Inflammatory macrophage treated with lipopolysaccharide for 4 hours (primary cell): Measurements from ENCODE around the gene ABHD3.
A peak's percentile ranks its signal among the peaks of the same experiment; 100 is the strongest.
"Not testable (repeated sequence)": the region's sequence is repeated elsewhere in the genome, so short reads cannot be mapped to it uniquely, and the experiment has no call there.

Experiments used
- DNase-seq: peaks from one replicate; pipeline ENCODE4 v3.0.0-alpha.2; 2020

The ABHD3 gene, protein sequence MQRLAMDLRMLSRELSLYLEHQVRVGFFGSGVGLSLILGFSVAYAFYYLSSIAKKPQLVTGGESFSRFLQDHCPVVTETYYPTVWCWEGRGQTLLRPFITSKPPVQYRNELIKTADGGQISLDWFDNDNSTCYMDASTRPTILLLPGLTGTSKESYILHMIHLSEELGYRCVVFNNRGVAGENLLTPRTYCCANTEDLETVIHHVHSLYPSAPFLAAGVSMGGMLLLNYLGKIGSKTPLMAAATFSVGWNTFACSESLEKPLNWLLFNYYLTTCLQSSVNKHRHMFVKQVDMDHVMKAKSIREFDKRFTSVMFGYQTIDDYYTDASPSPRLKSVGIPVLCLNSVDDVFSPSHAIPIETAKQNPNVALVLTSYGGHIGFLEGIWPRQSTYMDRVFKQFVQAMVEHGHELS

DNA sequence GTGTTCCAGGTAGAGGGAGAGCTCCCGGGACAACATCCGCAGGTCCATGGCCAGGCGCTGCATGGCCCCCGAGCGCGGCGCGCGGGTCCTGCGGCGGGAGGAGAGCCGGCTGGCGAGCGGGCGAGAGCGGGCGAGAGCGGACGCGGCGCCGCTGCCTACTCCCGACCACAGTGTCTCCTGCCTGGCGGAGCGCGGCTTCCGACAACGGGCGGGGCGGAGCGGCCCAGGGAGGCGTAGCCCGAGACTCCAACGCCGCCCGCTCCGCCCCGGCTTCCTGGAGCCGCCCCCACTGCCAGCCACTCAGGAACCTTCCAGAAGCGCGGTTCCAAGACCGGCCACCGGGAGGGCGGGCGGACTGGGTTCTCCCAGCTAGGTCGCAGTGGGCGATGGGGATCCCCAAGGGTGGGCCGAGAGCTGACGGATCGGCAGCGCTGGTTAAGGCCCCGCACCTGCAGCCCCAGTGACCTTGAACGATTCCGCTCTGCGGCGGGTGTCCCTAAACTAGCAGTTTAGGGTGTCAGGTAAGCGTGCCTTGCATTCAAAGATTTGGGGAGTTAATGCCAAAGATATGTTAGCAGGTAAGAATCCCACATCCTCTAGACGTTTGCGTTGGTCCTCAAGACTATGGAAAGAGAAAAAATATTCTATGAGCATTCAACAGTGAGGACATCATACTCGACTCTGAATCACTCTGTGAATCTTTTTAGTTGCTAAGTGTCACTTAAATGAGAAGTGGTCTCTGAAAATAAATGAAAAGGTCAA lies at the start of gene ABHD3:
ABHD3 (minus strand) TSS at position 172 of the 762 bp plus-strand sequence; CDS start at position 63, 109 bp downstream.
- peak; percentile 93 for DNase-seq

- DNase-seq, result no peak
Observed at GRCh38 chr18:21747764-21748693, 43.5 kb upstream of the ABHD3 start.

DNA sequence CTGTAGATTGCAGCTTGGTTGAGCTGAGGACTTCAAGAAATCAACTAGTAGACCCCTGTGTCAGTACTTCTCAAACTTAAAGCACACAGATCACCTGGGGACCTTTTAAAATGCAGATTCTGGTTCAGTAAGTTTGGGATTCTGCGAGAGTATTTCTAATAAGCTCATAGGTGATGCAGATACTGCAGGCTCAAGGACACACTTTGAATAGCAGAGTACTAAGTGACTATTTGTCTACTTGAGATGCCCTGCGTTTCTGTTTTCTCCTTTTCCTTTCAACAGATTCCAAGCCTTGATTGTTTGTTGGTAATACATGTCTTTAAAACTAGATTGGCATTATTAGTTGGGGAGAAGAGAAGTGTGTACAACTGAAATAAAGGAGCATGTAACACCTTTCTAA lies 42.7 kb upstream of the ABHD3 start:
- no peak for DNase-seq

- no peak for DNase-seq
Observed at GRCh38 chr18:21745231-21745630, 40.7 kb upstream of the ABHD3 start.

DNA sequence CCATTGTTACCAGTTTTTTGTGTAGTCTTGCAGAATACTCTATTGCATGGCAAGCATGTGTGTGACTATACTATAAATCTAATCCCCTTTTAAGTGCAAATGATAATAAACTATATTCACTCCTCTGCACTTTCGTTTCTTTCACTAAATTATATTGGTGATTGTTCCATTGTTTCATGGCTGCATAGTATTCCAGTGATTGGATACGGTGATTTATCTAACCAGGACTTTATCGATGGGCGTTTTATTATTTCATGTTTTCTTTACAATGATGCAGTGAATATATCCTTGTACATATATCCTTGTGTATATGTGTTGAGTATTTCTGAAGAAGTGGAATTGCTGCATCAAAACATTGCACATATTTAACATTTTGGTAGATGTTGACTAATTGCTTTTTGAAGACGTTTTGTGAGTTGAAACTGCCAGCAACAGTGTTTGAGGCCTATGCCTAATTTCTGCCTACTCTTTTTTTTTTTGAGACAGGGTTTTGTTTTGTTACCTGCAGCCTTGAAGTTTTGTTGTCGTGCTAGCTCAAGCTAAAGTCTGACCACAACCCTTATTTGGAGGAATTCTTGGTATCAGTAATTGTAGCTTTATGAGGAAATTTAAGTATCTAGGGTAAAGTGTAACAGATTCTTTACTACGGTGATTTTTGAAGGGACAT lies 38.7 kb upstream of the ABHD3 start:
- no peak for DNase-seq

- DNase-seq, result no peak
Observed at GRCh38 chr18:21742315-21742687, 37.7 kb upstream of the ABHD3 start.

DNA sequence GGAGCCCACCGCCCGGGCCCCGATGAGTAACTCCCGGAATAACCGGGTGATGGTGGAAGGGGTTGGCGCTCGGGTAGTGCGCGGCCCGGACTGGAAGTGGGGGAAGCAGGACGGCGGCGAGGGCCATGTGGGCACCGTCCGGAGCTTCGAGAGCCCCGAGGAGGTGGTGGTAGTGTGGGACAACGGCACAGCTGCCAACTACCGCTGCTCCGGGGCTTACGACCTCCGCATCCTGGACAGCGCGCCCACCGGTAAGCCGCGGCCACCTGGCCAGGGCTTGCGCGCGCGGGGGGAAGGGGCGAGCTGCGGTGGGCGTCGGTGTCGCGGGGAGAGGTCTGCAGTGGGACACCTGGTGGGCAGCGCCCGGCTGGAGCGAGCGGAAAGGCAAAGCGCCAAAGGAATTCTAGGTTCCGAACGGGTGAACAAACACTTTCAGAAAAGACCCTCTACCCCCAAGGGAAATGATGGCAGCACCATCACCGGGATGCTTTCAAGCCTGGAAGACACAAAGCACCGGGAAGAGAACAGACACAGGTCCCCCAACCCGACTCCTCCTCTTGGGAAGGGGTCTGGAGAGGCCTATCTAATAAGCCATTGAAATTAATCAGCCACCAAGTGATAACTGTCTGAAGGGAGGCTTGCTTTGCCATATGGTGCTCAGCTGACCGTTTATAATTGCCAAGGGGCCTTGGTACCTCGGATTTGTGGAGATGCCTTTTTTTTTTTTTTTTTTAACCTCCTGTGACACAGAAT lies 37.2 kb upstream of the ABHD3 start:
- DNase-seq, result peak; percentile 36

GRCh38 chr18:21741312-21741561 lies 36.7 kb upstream of the ABHD3 start:
- no peak for DNase-seq

- peak; percentile 97 for DNase-seq
Observed at GRCh38 chr18:21740538-21741311, 36.2 kb upstream of the ABHD3 start, which contains the start of gene MIB1. Gene MIB1, plus strand, starts transcription at chr18:21740792. Its CDS starts 792 bp downstream, at chr18:21741584.

DNA sequence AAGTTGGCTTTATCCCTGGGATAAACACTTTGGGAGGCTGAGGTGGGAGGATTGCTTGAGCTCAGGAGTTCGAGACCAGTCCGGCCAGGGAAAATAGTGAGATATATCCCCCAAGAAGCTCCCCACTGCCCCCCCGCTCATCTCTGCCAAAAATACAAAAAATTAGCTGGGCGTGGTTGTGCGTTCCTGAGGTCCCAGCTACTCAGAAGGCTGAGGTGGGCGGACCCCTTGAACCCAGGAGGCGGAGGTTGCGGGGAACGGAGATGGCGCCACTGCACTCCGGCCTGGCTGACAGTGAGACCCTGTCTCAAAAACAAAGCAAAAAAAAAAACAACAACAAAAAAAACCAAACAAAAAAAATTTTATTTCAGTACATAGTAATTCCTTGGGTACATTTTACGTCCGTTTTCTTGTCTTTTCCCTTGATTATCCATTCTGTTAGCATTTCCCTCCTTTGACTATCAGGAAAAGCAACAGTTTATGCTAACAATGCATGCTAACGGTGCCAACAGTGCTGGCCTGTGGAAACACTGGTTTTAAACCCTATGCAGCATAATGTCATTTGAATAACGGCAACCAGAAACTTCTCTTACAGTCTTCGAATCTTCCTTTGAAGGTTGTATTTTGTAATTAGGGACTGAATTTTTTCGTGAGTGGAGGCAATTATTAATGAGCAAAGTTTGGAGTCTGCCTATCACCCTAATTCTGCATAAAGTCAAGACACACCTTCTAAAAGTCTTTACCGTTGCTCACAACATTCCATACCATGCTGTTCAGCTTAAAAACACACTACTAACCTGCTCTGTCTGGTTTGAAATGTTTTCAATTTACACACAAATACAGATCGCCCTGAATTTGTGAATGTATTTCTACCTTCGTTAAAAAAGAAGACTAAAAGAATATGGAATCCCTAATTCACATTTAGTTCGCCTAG lies 35.3 kb upstream of the ABHD3 start:
- DNase-seq, result no peak

DNA sequence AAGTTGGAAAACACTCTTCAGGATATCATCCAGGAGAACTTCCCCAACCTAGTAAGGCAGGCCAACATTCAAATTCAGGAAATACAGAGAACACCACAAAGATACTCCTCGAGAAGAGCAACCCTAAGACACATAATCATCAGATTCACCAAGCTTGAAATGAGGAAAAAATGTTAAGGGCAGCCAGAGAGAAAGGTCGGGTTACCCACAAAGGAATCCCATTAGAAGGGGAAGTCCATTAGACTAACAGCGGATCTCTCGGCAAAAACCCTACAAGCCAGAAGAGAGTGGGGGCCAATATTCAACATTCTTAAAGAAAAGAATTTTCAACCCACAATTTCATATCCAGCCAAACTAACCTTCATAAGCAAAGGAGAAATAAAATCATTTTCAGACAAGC lies 32.4 kb upstream of the ABHD3 start:
- not testable (repeated sequence) for DNase-seq

DNA sequence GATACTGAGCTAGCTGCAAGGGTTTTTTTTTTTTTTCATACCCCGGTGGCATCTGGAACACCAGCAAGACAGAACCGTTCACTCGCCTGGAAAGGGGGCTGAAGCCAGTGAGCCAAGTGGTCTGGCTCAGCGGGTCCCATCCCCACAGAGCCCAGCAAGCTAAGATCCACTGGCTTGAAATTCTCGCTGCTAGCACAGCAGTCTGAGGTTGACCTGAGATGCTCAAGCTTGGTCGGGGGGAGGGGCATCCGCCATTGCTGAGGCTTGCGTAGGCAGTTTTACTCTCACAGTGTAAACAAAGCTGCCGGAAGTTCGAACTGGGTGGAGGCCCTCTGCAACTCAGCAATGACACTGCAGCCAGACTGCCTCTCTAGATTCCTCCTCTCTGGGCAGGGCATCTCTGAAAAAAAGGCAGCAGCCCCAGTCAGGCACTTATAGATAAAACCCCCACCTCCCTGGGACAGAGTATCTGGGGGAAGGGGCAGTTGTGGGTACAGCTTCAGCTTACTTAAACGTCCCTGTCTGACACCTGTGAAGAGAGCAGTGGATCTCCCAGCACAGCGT lies 31.0 kb upstream of the ABHD3 start:
- no peak for DNase-seq

DNA sequence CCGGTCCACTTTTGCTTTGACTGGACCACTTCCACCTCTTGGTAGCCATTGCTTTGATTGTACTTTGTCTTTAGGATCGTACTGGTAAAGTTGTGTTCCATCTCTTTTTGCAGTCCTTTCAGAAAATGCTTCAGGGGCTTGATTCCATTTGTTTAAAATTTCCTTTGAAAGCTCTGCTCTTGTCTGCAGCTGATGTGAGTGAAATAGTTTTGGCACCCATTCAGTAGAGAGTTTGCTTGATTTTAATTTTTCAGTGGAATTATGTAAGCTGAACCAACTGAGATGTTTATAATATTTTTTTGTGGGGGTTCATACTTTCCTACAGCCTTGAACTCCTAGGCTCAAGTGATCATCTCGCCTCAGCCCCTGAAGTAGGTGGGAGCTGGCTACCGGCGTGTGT lies 28.4 kb upstream of the ABHD3 start:
- no peak for DNase-seq

DNA sequence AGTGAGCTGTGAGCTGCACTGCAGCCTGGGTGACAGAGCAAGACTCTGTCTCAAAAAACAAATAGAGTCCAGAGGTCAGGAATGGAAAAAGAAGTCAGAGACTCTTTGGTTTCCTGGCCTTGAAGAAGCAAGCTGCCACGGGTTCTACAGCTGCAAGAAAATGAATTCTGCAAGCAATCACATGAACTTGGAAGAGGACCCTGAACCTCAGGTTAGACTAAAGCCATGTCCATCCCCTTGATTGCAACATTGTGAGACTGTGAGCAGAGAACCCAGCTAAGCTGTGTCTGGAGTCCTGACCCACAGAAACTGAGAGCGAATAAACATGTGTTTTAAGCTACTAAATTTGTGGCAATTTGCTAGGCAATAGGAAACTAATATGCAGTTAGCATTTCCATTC lies 23.1 kb upstream of the ABHD3 start:
- no peak for DNase-seq

DNA sequence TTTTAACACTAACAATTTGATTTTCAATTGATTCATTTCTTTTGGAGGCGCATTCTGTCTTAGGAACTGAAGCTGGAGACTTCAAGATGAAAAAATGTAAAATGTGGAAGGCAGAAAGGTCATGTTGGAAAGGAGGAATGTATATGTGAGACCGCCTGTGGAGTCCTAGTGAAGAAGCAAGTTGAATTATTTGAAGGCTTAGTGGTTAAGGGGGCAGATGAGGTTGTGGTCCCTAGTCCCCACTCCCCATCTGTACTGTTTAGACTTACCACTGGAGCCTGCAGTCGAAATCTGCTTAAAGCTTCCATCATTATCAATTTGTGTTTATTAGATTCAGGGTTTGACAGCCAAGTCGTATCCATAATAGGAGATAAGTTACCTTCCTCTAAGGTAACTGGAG lies 20.6 kb upstream of the ABHD3 start:
- DNase-seq, result no peak

DNA sequence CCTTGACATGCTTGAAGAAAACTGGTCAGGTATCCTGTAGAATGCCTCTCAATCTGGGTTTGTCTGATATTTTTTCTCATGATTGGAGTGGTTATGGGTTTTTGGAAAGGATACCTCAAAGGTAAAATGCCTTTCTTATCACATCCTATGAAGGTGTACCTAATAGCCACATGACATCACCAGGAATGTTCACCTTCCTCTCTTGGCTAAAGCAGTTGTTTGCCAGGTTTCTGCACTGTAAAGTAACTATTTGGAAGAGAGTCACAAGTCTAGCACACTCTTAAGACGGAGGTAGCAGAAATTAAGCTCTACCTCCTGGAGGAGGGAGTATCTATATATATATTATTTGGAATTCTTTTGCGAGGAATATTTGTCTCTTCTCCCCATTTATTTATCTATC lies 18.1 kb upstream of the ABHD3 start:
- no peak for DNase-seq

GRCh38 chr18:21714474-21714873 lies 9.9 kb upstream of the ABHD3 start:
- no peak for DNase-seq

DNA sequence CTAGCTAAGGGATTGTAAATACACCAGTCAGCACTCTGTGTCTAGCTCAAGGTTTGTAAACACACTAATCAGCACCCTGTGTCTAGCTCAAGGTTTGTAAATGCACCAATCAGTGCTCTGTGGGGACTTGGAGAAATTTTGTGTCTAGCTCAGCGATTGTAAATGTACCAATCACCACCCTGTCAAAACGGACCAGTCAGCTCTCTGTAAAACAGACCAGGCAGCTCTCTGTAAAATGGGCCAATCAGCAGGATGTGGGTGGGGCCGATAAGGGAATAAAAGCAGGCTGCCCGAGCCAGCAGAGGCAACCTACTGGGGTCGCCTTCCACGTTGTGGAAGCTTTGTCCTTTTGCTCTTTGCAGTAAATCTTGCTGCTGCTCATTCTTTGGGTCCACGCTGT lies 2.6 kb upstream of the ABHD3 start:
- DNase-seq, result not testable (repeated sequence)

DNA sequence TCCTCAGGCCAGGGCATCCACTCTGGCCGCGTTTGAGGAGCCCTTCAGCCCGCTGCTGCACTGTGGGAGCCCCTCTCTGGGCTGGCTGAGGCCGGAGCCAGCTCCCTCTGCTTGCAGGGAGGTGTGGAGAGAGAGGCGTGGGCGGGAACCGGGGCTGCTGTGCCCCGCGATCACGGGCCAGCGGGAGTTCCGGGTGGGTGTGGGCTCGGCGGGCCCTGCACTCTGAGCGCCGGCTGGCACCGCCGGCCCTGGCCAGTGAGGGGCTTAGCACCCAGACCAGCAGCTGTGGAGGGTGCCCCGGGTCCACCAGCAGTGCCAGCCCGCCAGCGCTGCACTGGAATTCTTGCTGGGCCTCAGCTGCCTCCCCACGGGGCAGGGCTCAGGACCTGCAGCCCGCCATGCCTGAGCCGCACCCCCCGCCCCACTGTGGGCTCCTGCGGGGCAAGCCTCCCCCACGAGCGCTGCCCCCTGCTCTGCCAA lies 1.9 kb upstream of the ABHD3 start:
- DNase-seq, result no peak
